DMS153 (cell line): ENCODE results near the gene COL2A1.

Experiments used
- DNase-seq: peaks from one replicate; lab custom pipeline; 2025; lab: John Stamatoyannopoulos, UW

Gene COL2A1

GRCh38 chr12:47944685-47945340, 59.5 kb downstream of the COL2A1 start:
- no peak for DNase-seq

DNA sequence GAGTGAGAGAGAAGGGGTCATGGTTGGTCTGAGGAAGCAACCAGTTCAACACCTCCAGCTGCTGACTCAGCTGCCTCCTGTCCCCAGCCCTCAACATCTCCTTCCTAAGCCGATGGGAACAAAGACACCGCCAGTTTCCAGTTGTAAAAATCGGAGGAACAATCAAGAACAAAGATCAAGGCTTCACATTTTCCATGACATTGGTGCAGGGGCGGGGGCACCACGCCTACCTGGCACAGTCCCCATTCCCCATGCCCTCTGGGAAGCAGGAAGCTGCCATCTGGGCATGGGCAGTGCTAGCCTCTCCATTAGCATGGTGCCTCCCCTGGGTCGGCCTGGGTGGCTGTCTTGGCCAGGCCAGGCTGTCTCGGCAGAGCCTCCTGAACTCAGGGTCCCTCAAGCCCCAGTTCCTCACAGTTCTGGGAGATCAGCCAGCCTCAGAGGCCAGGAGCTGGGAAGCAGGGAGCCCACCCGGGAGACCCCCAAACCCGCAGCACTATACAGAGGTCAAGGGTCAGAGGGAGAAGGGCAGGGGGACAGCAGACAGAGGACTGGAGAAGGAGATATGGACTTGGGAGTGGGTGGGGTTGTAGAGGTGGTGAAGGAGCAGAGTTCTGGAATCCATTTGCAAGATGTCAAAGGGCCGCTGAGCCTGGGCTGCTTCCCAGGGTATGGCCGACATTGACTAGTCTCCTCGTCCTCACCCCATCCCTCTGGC, 60.5 kb downstream of the COL2A1 start:
- DNase-seq, result no peak

- DNase-seq, result no peak
These were observed 61.6 kb downstream of the COL2A1 start for GRCh38 chr12:47942614-47943225.

GRCh38 chr12:47941871-47942613, 62.2 kb downstream of the COL2A1 start:
- DNase-seq, result no peak

DNA sequence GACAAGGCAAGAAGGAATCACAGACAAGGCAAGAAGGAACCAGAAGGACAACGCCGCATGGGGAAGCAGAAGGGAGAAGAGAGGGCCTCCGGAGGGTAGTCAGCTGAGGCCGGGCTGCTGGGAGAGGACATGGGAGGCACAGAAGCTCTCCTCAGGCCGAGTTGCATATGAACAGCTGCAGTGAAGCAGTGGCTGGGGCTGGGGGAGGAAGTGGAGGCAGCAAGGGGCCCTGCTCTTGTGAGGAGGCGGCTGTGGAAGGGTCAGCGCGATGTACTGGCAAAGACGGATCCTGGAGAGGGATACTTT, 62.8 kb downstream of the COL2A1 start:
- DNase-seq, result no peak

DNA sequence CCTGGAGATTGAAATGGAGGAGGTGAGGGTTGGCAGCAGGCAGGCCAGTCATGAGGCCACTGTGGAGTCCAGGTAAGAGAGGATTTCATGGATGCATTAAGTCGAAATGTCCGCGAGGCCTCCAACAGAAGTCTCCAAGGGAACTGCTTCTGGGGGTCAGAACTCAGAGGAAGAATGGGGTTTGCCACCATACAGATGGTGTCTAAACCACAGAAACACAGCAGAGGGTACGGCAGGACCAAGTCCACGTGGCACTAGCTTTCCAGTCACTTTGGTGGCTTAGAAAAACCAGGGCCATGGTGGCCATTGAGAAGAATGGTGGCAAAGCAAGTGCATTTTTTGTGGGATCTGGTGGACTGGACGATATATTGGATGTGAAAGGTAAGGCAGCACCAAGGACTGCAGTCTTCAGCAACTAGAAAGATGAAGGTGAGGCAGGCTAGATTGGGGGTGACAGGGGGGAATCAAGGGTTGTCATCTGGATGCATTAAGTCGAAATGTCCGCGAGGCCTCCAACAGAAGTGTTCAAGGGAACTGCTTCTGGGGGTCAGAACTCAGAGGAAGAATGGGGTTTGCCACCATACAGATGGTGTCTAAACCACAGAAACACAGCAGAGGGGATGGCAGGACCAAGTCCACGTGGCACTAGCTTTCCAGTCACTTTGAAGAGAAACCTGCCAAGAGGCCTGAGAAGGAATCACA, 63.4 kb downstream of the COL2A1 start:
- DNase-seq, result no peak

DNA sequence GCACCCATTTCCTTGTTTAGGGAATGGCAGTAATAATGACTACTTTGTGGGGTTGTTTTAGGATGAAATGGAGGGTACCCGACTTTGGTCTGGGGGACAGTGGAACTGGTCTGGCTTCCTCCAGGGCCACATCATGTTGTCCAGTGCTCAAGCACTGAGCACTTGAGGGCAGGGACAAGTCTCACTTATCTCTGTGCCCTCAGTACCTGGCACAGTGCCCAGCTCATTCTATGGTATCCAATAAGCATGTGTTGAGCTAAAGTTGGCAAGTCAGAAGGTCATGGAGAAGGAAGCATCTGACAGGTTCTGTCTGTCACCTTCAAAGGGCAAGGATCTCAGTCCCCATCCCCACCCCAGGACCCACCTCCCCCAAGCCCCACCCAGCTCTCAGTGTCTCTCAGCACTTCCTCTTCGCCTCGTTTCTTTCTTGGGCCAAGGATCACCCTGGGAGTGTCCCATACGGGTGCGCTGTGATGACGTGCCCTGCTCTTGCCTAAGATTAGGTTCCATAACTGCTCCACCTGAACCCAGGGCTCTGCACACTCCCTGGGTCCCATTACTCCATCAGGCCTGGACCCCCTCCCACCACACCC, 65.2 kb downstream of the COL2A1 start:
- no peak for DNase-seq

DNA sequence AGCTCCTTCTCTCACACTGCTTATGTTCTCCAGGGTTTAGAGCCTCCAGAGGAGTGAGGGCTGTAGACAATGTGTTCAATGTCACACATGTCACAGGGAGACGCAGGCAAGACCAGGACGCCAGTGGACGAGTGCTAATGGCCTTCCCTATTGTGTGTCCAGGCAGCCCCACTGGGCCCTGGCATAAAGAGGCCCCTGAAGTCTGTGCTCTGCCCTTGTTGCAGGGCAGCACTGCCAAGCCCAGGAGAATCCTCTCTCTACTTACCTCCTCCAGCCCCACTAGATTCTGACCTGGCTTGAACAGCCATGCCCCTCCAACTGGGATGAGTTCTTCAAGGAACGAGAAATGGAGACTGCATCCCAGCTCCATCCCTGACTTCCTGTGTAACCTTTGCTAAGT, 65.7 kb downstream of the COL2A1 start:
- DNase-seq, result no peak

DNA sequence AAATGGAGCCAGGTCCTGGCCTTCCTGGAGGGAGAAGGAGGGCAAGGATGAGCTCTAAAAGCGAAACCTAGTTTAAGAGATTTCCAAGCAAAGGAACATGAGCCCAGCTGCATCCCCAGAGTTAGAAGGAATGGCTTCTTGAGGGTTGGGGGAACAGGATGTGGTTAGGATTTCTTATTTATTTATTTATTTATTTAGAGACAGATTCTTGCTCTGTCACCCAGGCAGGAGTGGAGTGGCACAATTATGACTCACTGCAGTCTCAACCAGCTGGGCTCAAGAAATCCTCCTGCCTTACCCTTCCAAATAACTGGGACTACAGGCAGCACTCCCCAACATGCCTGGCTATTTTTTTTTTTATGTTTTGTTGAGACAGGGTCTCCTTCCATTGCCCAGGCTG, 66.2 kb downstream of the COL2A1 start:
- DNase-seq, result no peak

DNA sequence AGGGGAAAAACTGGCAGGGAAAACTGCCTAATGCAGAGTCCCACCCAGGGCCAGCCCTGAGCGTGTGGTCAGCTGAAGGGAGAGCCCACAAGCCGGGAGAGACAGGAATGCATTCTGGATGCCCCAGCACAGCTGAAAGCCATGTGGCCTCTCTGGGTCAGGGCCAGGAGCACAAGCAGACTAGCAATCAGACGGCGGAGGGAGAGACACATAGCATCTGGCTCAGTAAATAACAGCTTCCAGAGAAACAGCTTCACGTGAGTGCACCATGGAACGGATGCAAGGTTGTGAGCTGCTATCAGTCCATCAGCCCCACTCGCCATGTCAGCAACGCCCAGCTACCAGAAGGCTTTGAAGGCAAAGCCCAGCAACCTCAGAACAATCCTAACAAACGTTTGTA, 69.1 kb downstream of the COL2A1 start:
- DNase-seq, result no peak

- no peak for DNase-seq
These were observed 73.1 kb downstream of the COL2A1 start for GRCh38 chr12:47931187-47931586.

- DNase-seq, result no peak
These were observed 73.6 kb downstream of the COL2A1 start for GRCh38 chr12:47930634-47931033.

DNA sequence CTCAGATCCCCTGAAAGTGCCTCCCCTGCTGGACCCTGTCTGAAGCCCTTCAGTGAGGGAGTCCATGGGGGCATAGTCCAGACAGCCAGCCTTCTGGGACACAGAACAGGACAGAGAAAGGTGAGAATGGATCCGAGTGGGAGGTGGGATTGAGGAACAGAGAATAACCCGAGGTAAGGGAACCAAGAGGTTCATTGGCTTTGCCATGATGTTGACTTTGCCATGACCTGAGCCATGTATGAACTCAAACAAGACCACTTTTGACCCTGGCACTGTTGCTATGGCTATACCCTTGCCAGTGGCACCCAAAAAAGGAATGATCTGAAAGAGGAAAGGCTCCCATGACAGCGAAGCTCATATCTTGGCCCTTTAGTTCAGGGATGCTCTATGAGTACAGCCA, 76.9 kb downstream of the COL2A1 start:
- no peak for DNase-seq
